IMR-90 (cell line): ENCODE results near the gene EFHC1. TPM values are rescaled to one million over a fixed set of nuclear protein-coding genes. Genes with fewer than 3 reads are reported as not detected.

ENCODE experiments used
- ATAC-seq: fragments of 200-7000 bp; cut with Tn5 transposase; 2 replicates; pipeline ENCODE4 v1.9.1; 2020; ENCODE audit warnings: low read depth, mild to moderate bottlenecking, moderate library complexity
- BruUV-seq: library from RNA; stranded (reverse); fragments of 400-500 nt; replicated peaks from 2 replicates; lab custom pipeline; 2021; lab: Mats Ljungman, UMichigan
- CTCF ChIA-PET: fragments of 300-600 bp; formaldehyde crosslinking; extraction: SDS; loops from one replicate; lab custom pipeline; 2021; ENCODE audit warnings: antibody characterized with exemption; lab: Yijun Ruan, JAX
- POLR2A ChIA-PET: fragments of 300-600 bp; sonication (Branson Sonifier 250); formaldehyde crosslinking; loops from one replicate; lab custom pipeline; 2022; ENCODE audit warnings: antibody characterized with exemption; ENCODE audit not compliant: unreplicated experiment; lab: Charles Lee
- DNase-seq: peaks from one replicate; pipeline ENCODE4 v3.0.0; 2013
- H2AFZ ChIP-seq: replicated peaks from 2 replicates; pipeline ENCODE3; 2013; ENCODE audit warnings: low read length, mild to moderate bottlenecking; ENCODE audit not compliant: poor library complexity
- H2AK5ac ChIP-seq: 2 replicates; pipeline ENCODE4 v1.6.1; 2013; ENCODE audit warnings: low read depth, low read length, inconsistent platforms
- H2AK9ac ChIP-seq: replicated peaks from 2 replicates; pipeline ENCODE3; 2013; ENCODE audit warnings: mild to moderate bottlenecking, low read depth, low read length, moderate library complexity; ENCODE audit not compliant: poor library complexity
- H2BK120ac ChIP-seq: 2 replicates; pipeline ENCODE4 v1.6.1; 2013; ENCODE audit warnings: low read depth, low read length, inconsistent platforms
- H2BK15ac ChIP-seq: 3 replicates; pipeline ENCODE4 v1.6.1; 2013; ENCODE audit warnings: low read depth, low read length, inconsistent platforms
- H2BK20ac ChIP-seq: 2 replicates; pipeline ENCODE4 v1.6.1; 2013; ENCODE audit warnings: low read depth, mild to moderate bottlenecking, inconsistent platforms, low read length, moderate library complexity
- H2BK5ac ChIP-seq: 2 replicates; pipeline ENCODE4 v1.6.1; 2013; ENCODE audit warnings: mild to moderate bottlenecking, low read depth, low read length, inconsistent platforms; ENCODE audit not compliant: poor library complexity, severe bottlenecking
- H3K14ac ChIP-seq: replicated peaks from 2 replicates; pipeline ENCODE4 v1.6.1; 2013; ENCODE audit warnings: low read depth, low read length, inconsistent platforms
- H3K18ac ChIP-seq: 2 replicates; pipeline ENCODE4 v1.6.1; 2013; ENCODE audit warnings: low read depth, low read length, control low read depth
- H3K23ac ChIP-seq: 2 replicates; pipeline ENCODE4 v1.6.1; 2013; ENCODE audit warnings: low read depth, low read length, inconsistent platforms
- H3K27ac ChIP-seq: 2 replicates; pipeline ENCODE4 v1.5.1; 2013; ENCODE audit warnings: mild to moderate bottlenecking, control low read depth, low read length; ENCODE audit not compliant: insufficient read depth
- H3K27me3 ChIP-seq: 2 replicates; pipeline ENCODE4 v1.6.1; 2013; ENCODE audit warnings: low read length; ENCODE audit not compliant: control insufficient read depth, insufficient read depth
- H3K36me3 ChIP-seq: 2 replicates; pipeline ENCODE4 v1.6.1; 2013; ENCODE audit warnings: low read length, mixed read lengths; ENCODE audit not compliant: control insufficient read depth, insufficient read depth
- H3K4ac ChIP-seq: 2 replicates; pipeline ENCODE4 v1.6.1; 2013; ENCODE audit warnings: low read depth, low read length, inconsistent platforms
- H3K4me1 ChIP-seq: 2 replicates; pipeline ENCODE4 v1.6.1; 2013; ENCODE audit warnings: low read length, mixed read lengths; ENCODE audit not compliant: control insufficient read depth, insufficient read depth
- H3K4me2 ChIP-seq: 2 replicates; pipeline ENCODE4 v1.6.1; 2013; ENCODE audit warnings: low read depth, mild to moderate bottlenecking, control low read depth, low read length, moderate library complexity
- H3K4me3 ChIP-seq: 2 replicates; pipeline ENCODE4 v1.5.1; 2013; ENCODE audit warnings: low read depth, mild to moderate bottlenecking, control low read depth, low read length, moderate library complexity; ENCODE audit not compliant: insufficient read depth
- H3K56ac ChIP-seq: 2 replicates; pipeline ENCODE4 v1.6.1; 2013; ENCODE audit warnings: low read length, inconsistent platforms; ENCODE audit not compliant: insufficient read depth; ENCODE audit errors: extremely low read depth
- H3K79me1 ChIP-seq, 2 experiments: 2 replicates each; pipeline ENCODE4 v1.6.1; 2013; ENCODE audit warnings: low read length in 2 of 2, inconsistent platforms in 1 of 2, low read depth in 1 of 2
- H3K9ac ChIP-seq: 2 replicates; pipeline ENCODE4 v1.6.1; 2013; ENCODE audit warnings: low read depth, low read length, control low read depth
- H3K9me1 ChIP-seq: 2 replicates; pipeline ENCODE4 v1.6.1; 2013; ENCODE audit warnings: low read length, inconsistent platforms; ENCODE audit not compliant: insufficient read depth
- H3K9me3 ChIP-seq: 2 replicates; pipeline ENCODE4 v1.6.1; 2013; ENCODE audit warnings: low read length; ENCODE audit not compliant: control insufficient read depth, insufficient read depth
- H4K20me1 ChIP-seq: 2 replicates; pipeline ENCODE4 v1.6.1; 2013; ENCODE audit warnings: low read length, inconsistent platforms; ENCODE audit not compliant: insufficient read depth
- H4K5ac ChIP-seq: 2 replicates; pipeline ENCODE4 v1.6.1; 2013; ENCODE audit warnings: mild to moderate bottlenecking, low read depth, low read length, control low read depth
- H4K8ac ChIP-seq, 2 experiments: 2 replicates each; pipeline ENCODE4 v1.6.1; 2013; ENCODE audit warnings: low read depth in 2 of 2, low read length in 2 of 2, control low read depth in 1 of 2, inconsistent platforms in 1 of 2
- H4K91ac ChIP-seq: 2 replicates; pipeline ENCODE4 v1.6.1; 2013; ENCODE audit warnings: low read depth, low read length, inconsistent platforms; ENCODE audit not compliant: insufficient read depth
- BHLHE40 ChIP-seq: fragments of 150-350 bp; IDR thresholded peaks from 2 replicates; pipeline ENCODE4 v1.6.1; 2016; ENCODE audit warnings: mild to moderate bottlenecking, low read depth, low read length
- CEBPB ChIP-seq: IDR thresholded peaks from 2 replicates; pipeline ENCODE4 v1.6.1; 2012; ENCODE audit warnings: low read depth, low read length, improper control_type of control experiment
- CHD1 ChIP-seq: IDR thresholded peaks from 2 replicates; pipeline ENCODE4 v1.6.1; 2012; ENCODE audit warnings: low read depth, low read length, improper control_type of control experiment
- FOS ChIP-seq: fragments of 150-350 bp; IDR thresholded peaks from 2 replicates; pipeline ENCODE4 v1.6.1; 2016; ENCODE audit warnings: low read depth, low read length
- MAFK ChIP-seq: IDR thresholded peaks from 2 replicates; pipeline ENCODE4 v1.6.1; 2012; ENCODE audit warnings: low read depth, low read length, improper control_type of control experiment
- MAZ ChIP-seq: IDR thresholded peaks from 2 replicates; pipeline ENCODE4 v1.6.1; 2012; ENCODE audit warnings: low read depth, mild to moderate bottlenecking, low read length, improper control_type of control experiment, moderate library complexity, borderline replicate concordance
- MXI1 ChIP-seq: IDR thresholded peaks from 2 replicates; pipeline ENCODE4 v1.6.1; 2012; ENCODE audit warnings: low read depth, mild to moderate bottlenecking, low read length, moderate library complexity, borderline replicate concordance
- NFE2L2 ChIP-seq: fragments of 150-350 bp; IDR thresholded peaks from 2 replicates; pipeline ENCODE4 v1.6.1; 2016; ENCODE audit warnings: low read depth, mild to moderate bottlenecking, low read length
- POLR2A ChIP-seq: IDR thresholded peaks from 2 replicates; pipeline ENCODE4 v1.6.1; 2012; ENCODE audit warnings: mild to moderate bottlenecking, low read depth, low read length
- RAD21 ChIP-seq: IDR thresholded peaks from 2 replicates; pipeline ENCODE4 v1.6.1; 2012; ENCODE audit warnings: low read length, improper control_type of control experiment
- RCOR1 ChIP-seq: IDR thresholded peaks from 2 replicates; pipeline ENCODE4 v1.6.1; 2012; ENCODE audit warnings: mild to moderate bottlenecking, low read length, improper control_type of control experiment; ENCODE audit not compliant: insufficient replicate concordance
- RFX5 ChIP-seq: IDR thresholded peaks from 2 replicates; pipeline ENCODE4 v1.8.0; 2012; ENCODE audit warnings: low read depth, mild to moderate bottlenecking, low read length, moderate library complexity
- SMC3 ChIP-seq: fragments of 150-350 bp; IDR thresholded peaks from 2 replicates; pipeline ENCODE4 v1.6.1; 2016; ENCODE audit warnings: low read depth, mild to moderate bottlenecking, antibody characterized with exemption, low read length, moderate library complexity
- WGBS, 2 experiments: methylation state at CpG; one replicate each; pipeline versions ENCODE4 v1.1.5 to v1.1.7; 2013; ENCODE audit warnings: missing lambda C conversion rate in 2 of 2; ENCODE audit not compliant: insufficient read length in 1 of 2; ENCODE audit errors: extremely low coverage in 2 of 2; 5-methylcytosine and 5-hydroxymethylcytosine counted together
- dilution Hi-C: fragments of 300-500 bp; cut with HindIII; formaldehyde crosslinking; loops from one replicate; pipeline ENCODE4 v1.14.3; 2018; ENCODE audit warnings: low sequenced_read_pairs; ENCODE audit not compliant: unreplicated experiment
- in situ Hi-C: fragments of 300-500 bp; cut with MboI; formaldehyde crosslinking; loops from 3 replicates; pipeline ENCODE4 v1.14.3; 2019; ENCODE audit warnings: low sequenced_read_pairs, inconsistent platforms, mixed read lengths
- intact Hi-C: fragments of 100-400 bp; cut with micrococcal nuclease; formaldehyde crosslinking; loops from 2 replicates; pipeline ENCODE4 v1.10.0; 2022
- polyA plus RNA-seq, 3 experiments: library from polyadenylated mRNA; depleted of rRNA; stranded (reverse); fragments of >200 nt; gene quantifications; 2 replicates each; pipeline ENCODE4 v1.2.3, GENCODE V29; 2012; ENCODE audit warnings: low replicate concordance in 1 of 3
- total RNA-seq: library from RNA; depleted of rRNA; stranded (reverse); fragments of >200 nt; gene quantifications from 2 replicates; pipeline ENCODE4 v1.2.3, GENCODE V29; 2012
- TF ChIP-seq, protein P1 (sequence below): fragments of 150-350 bp; IDR thresholded peaks from 2 replicates; pipeline ENCODE4 v1.6.1; 2017; ENCODE audit warnings: mild to moderate bottlenecking, antibody characterized with exemption, low read length, low read depth
- TF ChIP-seq, protein P2 (sequence below): fragments of 150-350 bp; IDR thresholded peaks from 2 replicates; pipeline ENCODE4 v1.6.1; 2016; ENCODE audit warnings: low read depth, mild to moderate bottlenecking, low read length, moderate library complexity, borderline replicate concordance
- TF ChIP-seq, protein P3 (sequence below): conservative IDR thresholded peaks from 2 replicates; pipeline ENCODE4 v1.5.1; 2012; ENCODE audit warnings: mild to moderate bottlenecking, low read depth, low read length, improper control_type of control experiment

Gene EFHC1
- total and polyA plus RNA-seq, 2 of the 4 experiments (the other 2 are of a cell fraction), result 14.0 to 23.0 TPM

DNA sequence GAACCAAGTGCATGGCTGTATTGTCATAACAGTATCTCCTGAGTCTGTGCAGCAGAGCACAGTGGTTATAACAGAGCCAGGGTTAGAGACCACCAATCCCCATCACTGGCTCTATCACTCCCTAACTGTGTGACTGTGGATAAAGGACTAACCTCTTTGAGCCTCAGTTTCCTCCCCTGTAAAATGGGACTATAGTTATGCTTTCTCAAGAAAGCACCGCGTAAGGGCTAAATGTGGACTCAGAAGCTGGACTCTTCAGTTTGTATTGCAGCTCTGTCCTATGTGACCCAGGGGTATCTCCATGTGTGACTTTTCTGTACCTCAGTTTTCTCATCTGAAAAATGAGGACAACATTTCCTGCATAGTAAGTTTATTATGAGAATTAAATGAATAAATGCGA is 96.8 kb downstream of the EFHC1 start:
- Histone ChIP-seq H4K5ac (peak overlapping the region; percentile 66), H4K20me1 (peaks cover 3% of the 10 kb centered on the region; the same call in 1 of the 2 replicates), H3K36me3 (peaks cover 31% of the 10 kb centered on the region), H3K27me3 (no peaks in the 10 kb centered on the region), H3K23ac (peak overlapping the region; percentile 72; the same call in 1 of the 2 replicates), H3K9ac (no peak overlapping the region), H3K4me3 (no peak overlapping the region), H2BK15ac (peak overlapping the region; percentile 69), H3K4me1 (peaks cover 48% of the 10 kb centered on the region), H2AK5ac (peak overlapping the region; percentile 92), H3K79me1 (peaks cover 29 to 79% of the 10 kb centered on the region in 2 experiments), H3K56ac (peak overlapping the region; percentile 2; the same call in 1 of the 2 replicates), H3K14ac (peak overlapping the region; percentile 56), H4K91ac (peak overlapping the region; percentile 81), H3K4ac (peak overlapping the region; percentile 82), H3K9me3 (no peaks in the 10 kb centered on the region), H2AK9ac (no peak overlapping the region), H2BK120ac (peak overlapping the region; percentile 69), H2BK20ac (peak overlapping the region; percentile 40), H3K4me2 (no peak overlapping the region), H4K8ac (peak overlapping the region; percentile 58 to 70), H3K18ac (peak overlapping the region; percentile 50; the same call in 1 of the 2 replicates), H3K27ac (peak overlapping the region; percentile 42; the same call in 1 of the 2 replicates), H2BK5ac (peak overlapping the region; percentile 82), H3K9me1 (peaks cover 40% of the 10 kb centered on the region), H2AFZ (no peak overlapping the region)
- ChIA-PET CTCF (no interaction called here), POLR2A (no interaction called here)
- dilution Hi-C loops (no loop called here), in situ Hi-C loops (loop anchor here (10.0 kb wide), 1 partner anchor 128 kb away; no protein-coding TSS in a partner anchor), intact Hi-C loops (loop anchor here (1.0 to 5.0 kb wide), 4 partner anchors 22 to 95 kb away; partner anchors contain the start of genes EFHC1 and TRAM2)
- BruUV-seq, result no TSS peak
- TF ChIP-seq POLR2A (no peak), CEBPB (no peak), RAD21 (no peak), RFX5 (no peak), MAFK (no peak), BHLHE40 (no peak), MXI1 (no peak), SMC3 (no peak), RCOR1 (no peak), MAZ (no peak), CHD1 (no peak), NFE2L2 (no peak), FOS (no peak)
- TF ChIP-seq, protein P1, sequence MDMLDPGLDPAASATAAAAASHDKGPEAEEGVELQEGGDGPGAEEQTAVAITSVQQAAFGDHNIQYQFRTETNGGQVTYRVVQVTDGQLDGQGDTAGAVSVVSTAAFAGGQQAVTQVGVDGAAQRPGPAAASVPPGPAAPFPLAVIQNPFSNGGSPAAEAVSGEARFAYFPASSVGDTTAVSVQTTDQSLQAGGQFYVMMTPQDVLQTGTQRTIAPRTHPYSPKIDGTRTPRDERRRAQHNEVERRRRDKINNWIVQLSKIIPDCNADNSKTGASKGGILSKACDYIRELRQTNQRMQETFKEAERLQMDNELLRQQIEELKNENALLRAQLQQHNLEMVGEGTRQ, result no peak
- TF ChIP-seq, protein P2, sequence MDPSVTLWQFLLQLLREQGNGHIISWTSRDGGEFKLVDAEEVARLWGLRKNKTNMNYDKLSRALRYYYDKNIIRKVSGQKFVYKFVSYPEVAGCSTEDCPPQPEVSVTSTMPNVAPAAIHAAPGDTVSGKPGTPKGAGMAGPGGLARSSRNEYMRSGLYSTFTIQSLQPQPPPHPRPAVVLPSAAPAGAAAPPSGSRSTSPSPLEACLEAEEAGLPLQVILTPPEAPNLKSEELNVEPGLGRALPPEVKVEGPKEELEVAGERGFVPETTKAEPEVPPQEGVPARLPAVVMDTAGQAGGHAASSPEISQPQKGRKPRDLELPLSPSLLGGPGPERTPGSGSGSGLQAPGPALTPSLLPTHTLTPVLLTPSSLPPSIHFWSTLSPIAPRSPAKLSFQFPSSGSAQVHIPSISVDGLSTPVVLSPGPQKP, result no peak
- TF ChIP-seq, protein P3, sequence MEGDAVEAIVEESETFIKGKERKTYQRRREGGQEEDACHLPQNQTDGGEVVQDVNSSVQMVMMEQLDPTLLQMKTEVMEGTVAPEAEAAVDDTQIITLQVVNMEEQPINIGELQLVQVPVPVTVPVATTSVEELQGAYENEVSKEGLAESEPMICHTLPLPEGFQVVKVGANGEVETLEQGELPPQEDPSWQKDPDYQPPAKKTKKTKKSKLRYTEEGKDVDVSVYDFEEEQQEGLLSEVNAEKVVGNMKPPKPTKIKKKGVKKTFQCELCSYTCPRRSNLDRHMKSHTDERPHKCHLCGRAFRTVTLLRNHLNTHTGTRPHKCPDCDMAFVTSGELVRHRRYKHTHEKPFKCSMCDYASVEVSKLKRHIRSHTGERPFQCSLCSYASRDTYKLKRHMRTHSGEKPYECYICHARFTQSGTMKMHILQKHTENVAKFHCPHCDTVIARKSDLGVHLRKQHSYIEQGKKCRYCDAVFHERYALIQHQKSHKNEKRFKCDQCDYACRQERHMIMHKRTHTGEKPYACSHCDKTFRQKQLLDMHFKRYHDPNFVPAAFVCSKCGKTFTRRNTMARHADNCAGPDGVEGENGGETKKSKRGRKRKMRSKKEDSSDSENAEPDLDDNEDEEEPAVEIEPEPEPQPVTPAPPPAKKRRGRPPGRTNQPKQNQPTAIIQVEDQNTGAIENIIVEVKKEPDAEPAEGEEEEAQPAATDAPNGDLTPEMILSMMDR, result no peak
- no peak for ATAC-seq
- WGBS, 2 experiments, result 100% methylated on average over 2 of the region's 3 CpGs; no CpG with 5 or more reads in 1 of the 2 experiments
- DNase-seq, result no peak
